PC-9 (cell line): ENCODE results near the gene RICTOR. TPM values are rescaled to one million over a fixed set of nuclear protein-coding genes. Genes with fewer than 3 reads are reported as not detected.

Experiments
- BruUV-seq: library from RNA; stranded (reverse); fragments of 400-500 nt; replicated peaks from 2 replicates; lab custom pipeline; 2021; lab: Mats Ljungman, UMichigan
- CTCF ChIA-PET: fragments of 300-600 bp; sonication (Branson Sonifier 250); formaldehyde crosslinking; loops from one replicate; lab custom pipeline; 2022; ENCODE audit warnings: antibody characterized with exemption; lab: Charles Lee
- POLR2A ChIA-PET: fragments of 300-600 bp; sonication (Branson Sonifier 250); formaldehyde crosslinking; loops from one replicate; lab custom pipeline; 2022; ENCODE audit warnings: antibody characterized with exemption; ENCODE audit not compliant: unreplicated experiment; lab: Charles Lee
- DNase-seq, 2 experiments: peaks; one replicate each; pipeline versions ENCODE4 v3.0.0 to v3.0.0-alpha.2; 2015 to 2022; ENCODE audit warnings: mixed read lengths in 1 of 2
- H2AFZ ChIP-seq: fragments of 200-600 bp; sonication (generic); 2 replicates; pipeline ENCODE4 v1.8.1; 2017; ENCODE audit warnings: antibody characterized with exemption
- H3F3A ChIP-seq: fragments of 200-600 bp; sonication (generic); 2 replicates; pipeline ENCODE4 v1.8.1; 2017; ENCODE audit warnings: antibody characterized with exemption, mild to moderate bottlenecking, low read depth; ENCODE audit not compliant: insufficient read depth
- H3K27ac ChIP-seq: fragments of 200-600 bp; sonication (generic); 2 replicates; pipeline ENCODE4 v1.6.1; 2016; ENCODE audit warnings: mixed run types
- H3K27me3 ChIP-seq: fragments of 200-600 bp; sonication (generic); 2 replicates; pipeline ENCODE4 v1.6.1; 2016; ENCODE audit warnings: low read depth, mixed run types; ENCODE audit not compliant: insufficient read depth
- H3K36me3 ChIP-seq: fragments of 200-600 bp; sonication (generic); 2 replicates; pipeline ENCODE4 v1.6.1; 2016; ENCODE audit warnings: low read depth, mixed run types
- H3K4me1 ChIP-seq: fragments of 200-600 bp; sonication (generic); replicated peaks from 2 replicates; pipeline ENCODE4 v1.6.1; 2016; ENCODE audit warnings: mixed run types; ENCODE audit not compliant: insufficient read depth
- H3K4me2 ChIP-seq: fragments of 200-600 bp; sonication (generic); 2 replicates; pipeline ENCODE4 v1.6.1; 2017; ENCODE audit warnings: mixed run types
- H3K4me3 ChIP-seq: fragments of 200-600 bp; sonication (generic); 2 replicates; pipeline ENCODE4 v1.6.1; 2016; ENCODE audit warnings: mixed run types
- H3K79me2 ChIP-seq: fragments of 200-600 bp; sonication (generic); 2 replicates; pipeline ENCODE4 v1.6.1; 2017; ENCODE audit warnings: low read depth, mixed run types
- H3K9me2 ChIP-seq: fragments of 200-600 bp; sonication (generic); 2 replicates; pipeline ENCODE4 v1.8.1; 2017; ENCODE audit warnings: mild to moderate bottlenecking; ENCODE audit not compliant: insufficient read depth
- H3K9me3 ChIP-seq: fragments of 200-600 bp; sonication (generic); 2 replicates; pipeline ENCODE4 v1.8.1; 2016; ENCODE audit warnings: low read depth; ENCODE audit not compliant: insufficient read depth
- H4K20me1 ChIP-seq: fragments of 200-600 bp; sonication (generic); 2 replicates; pipeline ENCODE4 v1.8.1; 2017; ENCODE audit not compliant: insufficient read depth
- CTCF ChIP-seq: fragments of 200-600 bp; sonication (generic); conservative IDR thresholded peaks from 2 replicates; pipeline ENCODE4 v1.6.1; 2017; ENCODE audit warnings: mixed run types, antibody characterized with exemption, mild to moderate bottlenecking, moderate library complexity
- EZH2 ChIP-seq: fragments of 200-600 bp; sonication (generic); IDR thresholded peaks from 2 replicates; pipeline ENCODE4 v1.8.0; 2017; ENCODE audit warnings: antibody characterized with exemption, low read depth
- intact Hi-C: fragments of 100-400 bp; cut with micrococcal nuclease; formaldehyde crosslinking; loops from one replicate; pipeline ENCODE4 v1.10.0; 2022; ENCODE audit not compliant: unreplicated experiment
- total RNA-seq: library from RNA; stranded (reverse); gene quantifications from 2 replicates; pipeline ENCODE4 v1.2.3, GENCODE V29; 2021

Gene RICTOR
- total RNA-seq, 1 experiment from 2014 or later, result 103 TPM

- H4K20me1 ChIP-seq, result peaks cover 12% of the 10 kb centered on the region
- H2AFZ ChIP-seq, result no peak overlapping the region
- H3K27ac ChIP-seq, result no peak overlapping the region
- peaks cover 13% of the 10 kb centered on the region; the same call in 1 of the 2 replicates for H3K9me3 ChIP-seq
- H3K79me2 ChIP-seq, result peaks cover 60% of the 10 kb centered on the region
- intact Hi-C loops, result no loop called here
- peaks cover 17% of the 10 kb centered on the region; the same call in 1 of the 2 replicates for H3F3A ChIP-seq
- peaks cover 17% of the 10 kb centered on the region for H3K4me1 ChIP-seq
- H3K36me3 ChIP-seq, result peaks cover 29% of the 10 kb centered on the region
- ChIA-PET POLR2A (no interaction called here), CTCF (interaction anchor here (0.6 kb wide), 1 partner anchor 315 kb away, joined by 3 read pairs; no protein-coding TSS in a partner anchor)
- H3K9me2 ChIP-seq, result no peaks in the 10 kb centered on the region
- TF ChIP-seq EZH2, result no peak
- TF ChIP-seq CTCF, result no peak
- no peaks in the 10 kb centered on the region for H3K27me3 ChIP-seq
- no peak overlapping the region for H3K4me2 ChIP-seq
- no peak overlapping the region for H3K4me3 ChIP-seq
- no peak for DNase-seq
- BruUV-seq, result no TSS peak
These were observed 50.2 kb downstream of the RICTOR start for GRCh38 chr5:39024005-39024404.

- no peak overlapping the region for H3K4me3 ChIP-seq
- 0 out of 2 replicates have a peak, but pooled peaks cover 11% of the 10 kb centered on the region for H3F3A ChIP-seq
- H3K36me3 ChIP-seq, result peaks cover 27% of the 10 kb centered on the region
- TF ChIP-seq CTCF (no peak), EZH2 (no peak)
- H3K4me1 ChIP-seq, result peaks cover 17% of the 10 kb centered on the region
- ChIA-PET CTCF (no interaction called here), POLR2A (no interaction called here)
- intact Hi-C loops, result no loop called here
- peaks cover 52% of the 10 kb centered on the region for H3K79me2 ChIP-seq
- no peaks in the 10 kb centered on the region for H3K27me3 ChIP-seq
- H3K9me3 ChIP-seq, result peaks cover 6% of the 10 kb centered on the region; the same call in 1 of the 2 replicates
- BruUV-seq, result no TSS peak
- H3K9me2 ChIP-seq, result no peaks in the 10 kb centered on the region
- no peak overlapping the region for H3K4me2 ChIP-seq
- H3K27ac ChIP-seq, result no peak overlapping the region
- peaks cover 12% of the 10 kb centered on the region for H4K20me1 ChIP-seq
- H2AFZ ChIP-seq, result no peak overlapping the region
- DNase-seq, result no peak
These were observed 51.1 kb downstream of the RICTOR start for GRCh38 chr5:39023121-39023520.

- intact Hi-C loops, result no loop called here
- Histone ChIP-seq H3K4me2 (no peak overlapping the region), H3K27ac (no peak overlapping the region), H3K9me3 (peaks cover 6% of the 10 kb centered on the region; the same call in 1 of the 2 replicates), H3K79me2 (peaks cover 55% of the 10 kb centered on the region), H3K4me3 (no peak overlapping the region), H3K36me3 (peaks cover 33% of the 10 kb centered on the region), H3K27me3 (no peaks in the 10 kb centered on the region), H3K4me1 (peaks cover 17% of the 10 kb centered on the region), H3K9me2 (no peaks in the 10 kb centered on the region), H3F3A (0 out of 2 replicates have a peak, but pooled peaks cover 11% of the 10 kb centered on the region), H2AFZ (no peak overlapping the region), H4K20me1 (peaks cover 17% of the 10 kb centered on the region)
- TF ChIP-seq CTCF (no peak), EZH2 (no peak)
- ChIA-PET POLR2A (no interaction called here), CTCF (no interaction called here)
- DNase-seq, result no peak
- no TSS peak for BruUV-seq
These were observed 52.0 kb downstream of the RICTOR start for GRCh38 chr5:39022151-39022550.
